ENCODE results near the gene RAB28.

RAB28 gene

GRCh38 chr4:13504374-13504773 lies 20.2 kb upstream of the RAB28 start:
- no peak for DNase-seq

- no peak for DNase-seq
Observed at GRCh38 chr4:13498469-13498868, 14.3 kb upstream of the RAB28 start.

GRCh38 chr4:13496605-13497004 lies 12.5 kb upstream of the RAB28 start:
- DNase-seq = no peak

- DNase-seq = no peak
Observed at GRCh38 chr4:13495753-13496152, 11.6 kb upstream of the RAB28 start.

GRCh38 chr4:13493793-13494192 lies 9.7 kb upstream of the RAB28 start:
- no peak for DNase-seq

GRCh38 chr4:13492747-13493146 lies 8.6 kb upstream of the RAB28 start:
- no peak for DNase-seq

GRCh38 chr4:13484749-13485221 lies 645 bp upstream of the RAB28 start:
- DNase-seq = no peak

GRCh38 chr4:13483768-13484121 lies 395 bp downstream of the RAB28 start:
- DNase-seq = no peak

- DNase-seq = peak; percentile 45
Observed at GRCh38 chr4:13483136-13483767, 888 bp downstream of the RAB28 start.

GRCh38 chr4:13481569-13481968 lies 2.6 kb downstream of the RAB28 start:
- no peak for DNase-seq

GRCh38 chr4:13478707-13479106 lies 5.4 kb downstream of the RAB28 start:
- DNase-seq = no peak

GRCh38 chr4:13478131-13478530 lies 6.0 kb downstream of the RAB28 start:
- no peak for DNase-seq

- DNase-seq = no peak
Observed at GRCh38 chr4:13476915-13477314, 7.2 kb downstream of the RAB28 start.

GRCh38 chr4:13476152-13476551 lies 8.0 kb downstream of the RAB28 start:
- DNase-seq = no peak

GRCh38 chr4:13471400-13471799 lies 12.7 kb downstream of the RAB28 start:
- no peak for DNase-seq

GRCh38 chr4:13470379-13470778 lies 13.8 kb downstream of the RAB28 start:
- DNase-seq = no peak

- DNase-seq = no peak
Observed at GRCh38 chr4:13464973-13465372, 19.2 kb downstream of the RAB28 start.

- no peak for DNase-seq
Observed at GRCh38 chr4:13464543-13464942, 19.6 kb downstream of the RAB28 start.

GRCh38 chr4:13461191-13461905 lies 22.8 kb downstream of the RAB28 start:
- DNase-seq = no peak

GRCh38 chr4:13455411-13455810 lies 28.7 kb downstream of the RAB28 start:
- no peak for DNase-seq

- no peak for DNase-seq
Observed at GRCh38 chr4:13454786-13455185, 29.4 kb downstream of the RAB28 start.

- DNase-seq = no peak
Observed at GRCh38 chr4:13452927-13453579, 31.1 kb downstream of the RAB28 start.

GRCh38 chr4:13449590-13449989 lies 34.5 kb downstream of the RAB28 start:
- DNase-seq = no peak
